ENCODE results near the gene TPCN2. TPM values are rescaled to one million over a fixed set of nuclear protein-coding genes. Genes with fewer than 3 reads are reported as not detected.

The TPCN2 gene
- total RNA-seq, 4 donors from 2014 or later = 18.7 to 34.5 (median 24.7) TPM

- WGBS = 96% methylated on average over 2 of the region's 2 CpGs
- no peak for DNase-seq (ENCODE audit: extremely low spot score)
- Histone ChIP-seq H3K36me3 (peaks cover 0 to 46% (median 3%) of the 10 kb centered on the region in 4 donors), H3K9me3 (peaks cover 0 to 16% (median 7%) of the 10 kb centered on the region in 4 donors), H3K4me1 (no peaks in the 10 kb centered on the region), H3K4me3 (no peak overlapping the region), H3K27ac (replicated peaks in 1 of 4) (no peak overlapping the region), H3K27me3 (no peaks in the 10 kb centered on the region)
- intact Hi-C loops (cut with DNase I) = no loop called here
- TF ChIP-seq CTCF (IDR thresholded peaks at IDR 0.05) (no peak), EP300 (IDR thresholded peaks at IDR 0.05) (no peak), POLR2A (IDR thresholded peaks at IDR 0.05; ENCODE audit: low read depth) (no peak), POLR2AphosphoS5 (IDR thresholded peaks at IDR 0.05) (no peak)
These were observed 94.2 kb downstream of the TPCN2 start for GRCh38 chr11:69142895-69143294.

GRCh38 chr11:69144316-69145049 lies 95.8 kb downstream of the TPCN2 start:
- WGBS = 77% methylated on average over 7 of the region's 7 CpGs
- Histone ChIP-seq H3K36me3 (peaks cover 4 to 34% (median 7%) of the 10 kb centered on the region in 4 donors), H3K27ac (replicated peaks in 1 of 4) (no peak overlapping the region), H3K27me3 (no peaks in the 10 kb centered on the region), H3K9me3 (peaks cover 0 to 16% (median 7%) of the 10 kb centered on the region in 4 donors), H3K4me1 (no peaks in the 10 kb centered on the region), H3K4me3 (no peak overlapping the region)
- no peak for TF ChIP-seq CTCF (IDR thresholded peaks at IDR 0.05)
- TF ChIP-seq POLR2AphosphoS5 (IDR thresholded peaks at IDR 0.05) = no peak
- no peak for TF ChIP-seq POLR2A (IDR thresholded peaks at IDR 0.05; ENCODE audit: low read depth)
- TF ChIP-seq EP300 (IDR thresholded peaks at IDR 0.05) = no peak
- intact Hi-C loops (cut with DNase I) = no loop called here
- DNase-seq (ENCODE audit: extremely low spot score) = no peak

GRCh38 chr11:69145050-69145380 lies 96.3 kb downstream of the TPCN2 start:
- no peaks in the 10 kb centered on the region for H3K27me3 ChIP-seq
- no peaks in the 10 kb centered on the region for H3K4me1 ChIP-seq
- H3K9me3 ChIP-seq = peaks cover 0 to 16% (median 7%) of the 10 kb centered on the region in 4 donors
- intact Hi-C loops (cut with DNase I) = no loop called here
- no peak for TF ChIP-seq CTCF (IDR thresholded peaks at IDR 0.05)
- TF ChIP-seq POLR2A (IDR thresholded peaks at IDR 0.05; ENCODE audit: low read depth) = no peak
- TF ChIP-seq POLR2AphosphoS5 (IDR thresholded peaks at IDR 0.05) = no peak
- no peak for TF ChIP-seq EP300 (IDR thresholded peaks at IDR 0.05)
- peaks cover 4 to 34% (median 8%) of the 10 kb centered on the region in 4 donors for H3K36me3 ChIP-seq
- H3K27ac ChIP-seq (replicated peaks in 1 of 4) = no peak overlapping the region
- no peak overlapping the region for H3K4me3 ChIP-seq
- WGBS = 85% methylated on average over 4 of the region's 4 CpGs
- no peak for DNase-seq (ENCODE audit: extremely low spot score)

- no peak for TF ChIP-seq CTCF (IDR thresholded peaks at IDR 0.05)
- TF ChIP-seq POLR2AphosphoS5 (IDR thresholded peaks at IDR 0.05) = no peak
- TF ChIP-seq EP300 (IDR thresholded peaks at IDR 0.05) = no peak
- no peak for TF ChIP-seq POLR2A (IDR thresholded peaks at IDR 0.05; ENCODE audit: low read depth)
- no peak for DNase-seq (ENCODE audit: extremely low spot score)
- Histone ChIP-seq H3K9me3 (peaks cover 0 to 16% (median 7%) of the 10 kb centered on the region in 4 donors), H3K27me3 (no peaks in the 10 kb centered on the region), H3K36me3 (peaks cover 4 to 21% (median 8%) of the 10 kb centered on the region in 4 donors), H3K27ac (replicated peaks in 1 of 4) (no peak overlapping the region), H3K4me3 (no peak overlapping the region), H3K4me1 (no peaks in the 10 kb centered on the region)
- intact Hi-C loops (cut with DNase I) = no loop called here
- WGBS = 98% methylated on average over 13 of the region's 13 CpGs
These were observed 99.6 kb downstream of the TPCN2 start for GRCh38 chr11:69148377-69148762.

All from esophagus muscularis mucosa (tissue), 4 donors.